Neuron (in vitro differentiated cells): ENCODE results near the gene USP36.

ENCODE experiments used
- H2AFZ ChIP-seq: one replicate; pipeline ENCODE4 v1.6.1; 2013; ENCODE audit warnings: low read depth, mild to moderate bottlenecking, inconsistent platforms, low read length, moderate library complexity
- H3K27me3 ChIP-seq: one replicate; pipeline ENCODE4 v1.6.1; 2013; ENCODE audit warnings: low read length; ENCODE audit not compliant: insufficient read depth
- H3K36me3 ChIP-seq: one replicate; pipeline ENCODE4 v1.6.1; 2013; ENCODE audit warnings: low read length; ENCODE audit not compliant: insufficient read depth
- H3K4me1 ChIP-seq: one replicate; pipeline ENCODE4 v1.6.1; 2013; ENCODE audit warnings: low read length; ENCODE audit not compliant: insufficient read depth
- H3K4me3 ChIP-seq: 2 replicates; pipeline ENCODE4 v1.5.1; 2013; ENCODE audit warnings: mild to moderate bottlenecking, low read length, moderate library complexity
- H3K9me3 ChIP-seq: one replicate; pipeline ENCODE4 v1.6.1; 2013; ENCODE audit warnings: low read length

The USP36 gene

GRCh38 chr17:78824240-78824639 is 16.4 kb downstream of the USP36 start:
- Histone ChIP-seq H3K4me1 (peaks cover 9% of the 10 kb centered on the region), H3K27me3 (no peaks in the 10 kb centered on the region), H2AFZ (no peak overlapping the region), H3K36me3 (peaks cover 59% of the 10 kb centered on the region), H3K4me3 (no peak overlapping the region), H3K9me3 (no peaks in the 10 kb centered on the region)

GRCh38 chr17:78823282-78824046 is 17.1 kb downstream of the USP36 start:
- no peaks in the 10 kb centered on the region for H3K9me3 ChIP-seq
- H2AFZ ChIP-seq = no peak overlapping the region
- peaks cover 61% of the 10 kb centered on the region for H3K36me3 ChIP-seq
- no peak overlapping the region for H3K4me3 ChIP-seq
- H3K4me1 ChIP-seq = peaks cover 9% of the 10 kb centered on the region
- H3K27me3 ChIP-seq = no peaks in the 10 kb centered on the region

- Histone ChIP-seq H2AFZ (no peak overlapping the region), H3K4me3 (no peak overlapping the region), H3K4me1 (peaks cover 9% of the 10 kb centered on the region), H3K36me3 (peaks cover 66% of the 10 kb centered on the region), H3K9me3 (no peaks in the 10 kb centered on the region), H3K27me3 (no peaks in the 10 kb centered on the region)
These were observed 18.1 kb downstream of the USP36 start for GRCh38 chr17:78822552-78822951.

- peaks cover 9% of the 10 kb centered on the region for H3K4me1 ChIP-seq
- no peaks in the 10 kb centered on the region for H3K27me3 ChIP-seq
- H3K36me3 ChIP-seq = peaks cover 70% of the 10 kb centered on the region
- no peaks in the 10 kb centered on the region for H3K9me3 ChIP-seq
- no peak overlapping the region for H2AFZ ChIP-seq
- no peak overlapping the region for H3K4me3 ChIP-seq
These were observed 18.7 kb downstream of the USP36 start for GRCh38 chr17:78821961-78822360.

GRCh38 chr17:78820841-78821240 is 19.8 kb downstream of the USP36 start:
- Histone ChIP-seq H3K4me1 (peaks cover 9% of the 10 kb centered on the region), H3K9me3 (no peaks in the 10 kb centered on the region), H3K36me3 (peaks cover 64% of the 10 kb centered on the region), H3K4me3 (no peak overlapping the region), H2AFZ (no peak overlapping the region), H3K27me3 (no peaks in the 10 kb centered on the region)

- Histone ChIP-seq H3K36me3 (peaks cover 68% of the 10 kb centered on the region), H2AFZ (no peak overlapping the region), H3K4me3 (no peak overlapping the region), H3K9me3 (no peaks in the 10 kb centered on the region), H3K4me1 (peaks cover 9% of the 10 kb centered on the region), H3K27me3 (no peaks in the 10 kb centered on the region)
These were observed 20.5 kb downstream of the USP36 start for GRCh38 chr17:78819806-78820792.

GRCh38 chr17:78819402-78819801 is 21.2 kb downstream of the USP36 start:
- Histone ChIP-seq H3K4me3 (no peak overlapping the region), H2AFZ (no peak overlapping the region), H3K4me1 (peaks cover 6% of the 10 kb centered on the region), H3K36me3 (peaks cover 69% of the 10 kb centered on the region), H3K27me3 (no peaks in the 10 kb centered on the region), H3K9me3 (no peaks in the 10 kb centered on the region)

- H3K4me3 ChIP-seq = no peak overlapping the region
- no peak overlapping the region for H2AFZ ChIP-seq
- peaks cover 72% of the 10 kb centered on the region for H3K36me3 ChIP-seq
- no peaks in the 10 kb centered on the region for H3K27me3 ChIP-seq
- H3K4me1 ChIP-seq = peaks cover 2% of the 10 kb centered on the region
- no peaks in the 10 kb centered on the region for H3K9me3 ChIP-seq
These were observed 21.7 kb downstream of the USP36 start for GRCh38 chr17:78818932-78819331.

GRCh38 chr17:78818152-78818846 is 22.3 kb downstream of the USP36 start:
- no peak overlapping the region for H2AFZ ChIP-seq
- no peaks in the 10 kb centered on the region for H3K27me3 ChIP-seq
- H3K9me3 ChIP-seq = no peaks in the 10 kb centered on the region
- H3K4me3 ChIP-seq = no peak overlapping the region
- H3K36me3 ChIP-seq = peaks cover 78% of the 10 kb centered on the region
- H3K4me1 ChIP-seq = no peaks in the 10 kb centered on the region

- Histone ChIP-seq H3K4me1 (no peaks in the 10 kb centered on the region), H2AFZ (no peak overlapping the region), H3K9me3 (no peaks in the 10 kb centered on the region), H3K27me3 (no peaks in the 10 kb centered on the region), H3K36me3 (peaks cover 79% of the 10 kb centered on the region), H3K4me3 (no peak overlapping the region)
These were observed 23.5 kb downstream of the USP36 start for GRCh38 chr17:78817123-78817522.

GRCh38 chr17:78815696-78816095 is 24.9 kb downstream of the USP36 start:
- H3K4me3 ChIP-seq = no peak overlapping the region
- H2AFZ ChIP-seq = no peak overlapping the region
- H3K9me3 ChIP-seq = no peaks in the 10 kb centered on the region
- H3K27me3 ChIP-seq = no peaks in the 10 kb centered on the region
- H3K4me1 ChIP-seq = no peaks in the 10 kb centered on the region
- H3K36me3 ChIP-seq = peaks cover 82% of the 10 kb centered on the region

GRCh38 chr17:78812855-78813254 is 27.8 kb downstream of the USP36 start:
- Histone ChIP-seq H3K36me3 (peaks cover 75% of the 10 kb centered on the region), H2AFZ (no peak overlapping the region), H3K4me1 (no peaks in the 10 kb centered on the region), H3K27me3 (no peaks in the 10 kb centered on the region), H3K4me3 (no peak overlapping the region), H3K9me3 (no peaks in the 10 kb centered on the region)

GRCh38 chr17:78808163-78808562 is 32.5 kb downstream of the USP36 start:
- Histone ChIP-seq H3K27me3 (no peaks in the 10 kb centered on the region), H3K4me3 (no peak overlapping the region), H3K4me1 (no peaks in the 10 kb centered on the region), H2AFZ (no peak overlapping the region), H3K9me3 (no peaks in the 10 kb centered on the region), H3K36me3 (peaks cover 81% of the 10 kb centered on the region)
